ENCODE measurements around the gene CSDE1.

The CSDE1 gene

DNA sequence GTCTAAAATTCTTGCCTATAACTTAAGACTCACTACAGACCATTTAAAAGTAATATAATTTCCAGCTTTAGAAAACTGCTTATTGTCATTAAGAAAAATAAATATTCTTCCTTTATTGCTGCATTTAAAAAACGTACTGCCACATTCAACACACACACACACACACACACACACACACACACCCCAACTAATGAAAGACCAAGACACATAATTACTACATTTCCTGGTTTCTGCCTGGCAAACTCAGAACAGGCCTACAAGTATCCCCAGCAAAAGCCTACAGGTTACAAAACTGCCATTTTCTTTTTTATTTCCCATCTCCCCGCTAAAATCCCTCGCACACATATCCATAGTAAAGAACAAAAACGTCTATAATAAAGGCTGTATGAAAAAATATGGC, 89.4 kb downstream of the CSDE1 start:
- FAIRE-seq: no peak

DNA sequence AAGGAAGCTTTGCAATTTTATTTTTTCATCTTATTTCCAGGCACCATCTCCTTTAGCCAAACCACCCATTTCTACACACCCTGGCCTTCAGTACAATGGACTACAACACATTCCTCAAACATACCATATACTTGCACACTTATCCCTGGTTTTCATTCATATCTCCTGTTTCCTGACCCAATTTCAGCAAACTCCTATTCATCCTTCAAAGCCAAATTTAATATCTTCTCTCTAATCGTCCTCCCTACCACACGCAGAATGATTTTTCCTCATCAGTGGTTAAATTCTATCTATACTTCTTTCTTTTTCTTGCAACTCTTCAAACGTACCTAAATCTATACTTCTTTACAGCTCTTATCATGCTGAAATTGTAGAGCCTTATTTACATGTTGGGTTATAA, 90.8 kb downstream of the CSDE1 start:
- no peak for FAIRE-seq
- DNase-seq (ENCODE audit: low spot score): no peak

More for the DNA sequence above, 89.4 kb downstream of the CSDE1 start:
- DNase-seq (ENCODE audit: low spot score): no peak

Measured in urothelium cell line (cell line).